ENCODE measurements around the gene LRMDA. TPM values are rescaled to one million over a fixed set of nuclear protein-coding genes. Genes with fewer than 3 reads are reported as not detected.

Gene LRMDA
- total and polyA plus RNA-seq, 2 donors (not counting 1 experiment from before 2014, with no cell fraction given): 0.12 TPM; not detected in 1

- no peak for ATAC-seq (ENCODE audit: low read depth)
- H3K36me3 ChIP-seq (replicated peaks in 1 of 2; ENCODE audit: control extremely low read depth in 1 of 2, control insufficient read depth in 1 of 2, extremely low read depth in 1 of 2, insufficient read depth in 2 of 2, low read length in 1 of 2): no peaks in the 10 kb centered on the region
- H3K27ac ChIP-seq (ENCODE audit: low read length in 2 of 2): no peak overlapping the region
- no peak for DNase-seq
- no peaks in the 10 kb centered on the region for H3K79me2 ChIP-seq (ENCODE audit: control insufficient read depth, insufficient read depth, low read length)
- H3K9ac ChIP-seq (ENCODE audit: low read length): no peak overlapping the region
- TF ChIP-seq CTCF (IDR thresholded peaks at IDR 0.05) (no peak), EZH2 (IDR thresholded peaks at IDR 0.05; ENCODE audit: borderline replicate concordance, insufficient read depth, low read depth, low read length, poor library complexity, severe bottlenecking) (no peak)
- peaks cover 0 to 3% (median 0%) of the 10 kb centered on the region in 3 donors for H3K9me3 ChIP-seq (ENCODE audit: control extremely low read depth in 1 of 3, control insufficient read depth in 2 of 3, insufficient read depth in 1 of 3, low read length in 2 of 3)
- Mint-ChIP-seq H3K9me3 (ENCODE audit: insufficient read depth) (peaks cover 3% of the 10 kb centered on the region), H3K4me1 (no peaks in the 10 kb centered on the region), H3K27me3 (peaks cover 6% of the 10 kb centered on the region), H3K4me3 (no peak overlapping the region), H3K27ac (no peak overlapping the region)
- CTCF ChIA-PET: no interaction called here
- WGBS (ENCODE audit: insufficient coverage): no CpG with 5 or more reads among the region's 4 CpGs
- H2AFZ ChIP-seq (ENCODE audit: insufficient read depth, low read depth, low read length, poor library complexity, severe bottlenecking): no peak overlapping the region
- POLR2A ChIA-PET: no interaction called here
- H3K4me1 ChIP-seq (ENCODE audit: control insufficient read depth in 2 of 2, insufficient read depth in 2 of 2, low read length in 2 of 2): no peaks in the 10 kb centered on the region
- H3K4me2 ChIP-seq (replicated peaks; ENCODE audit: low read depth, low read length, poor library complexity, severe bottlenecking): no peak overlapping the region
- no peaks in the 10 kb centered on the region for H4K20me1 ChIP-seq (ENCODE audit: control insufficient read depth, insufficient read depth, low read length, poor library complexity, severe bottlenecking)
- no peak overlapping the region for H3K4me3 ChIP-seq (ENCODE audit: control extremely low read depth in 1 of 5, extremely low read depth in 1 of 5, insufficient read depth in 1 of 5, low read depth in 2 of 5, low read length in 4 of 5)
- no peaks in the 10 kb centered on the region for H3K27me3 ChIP-seq (replicated peaks in 1 of 4; ENCODE audit: control extremely low read depth in 1 of 4, control insufficient read depth in 3 of 4, insufficient read depth in 4 of 4, low read length in 3 of 4)
- intact Hi-C loops (cut with micrococcal nuclease): no loop called here
Observed at GRCh38 chr10:76301211-76301610, 869.8 kb downstream of the LRMDA start.

GRCh38 chr10:76301950-76302349, 870.5 kb downstream of the LRMDA start:
- no peaks in the 10 kb centered on the region for H3K36me3 ChIP-seq (replicated peaks in 1 of 2; ENCODE audit: control extremely low read depth in 1 of 2, control insufficient read depth in 1 of 2, extremely low read depth in 1 of 2, insufficient read depth in 2 of 2, low read length in 1 of 2)
- H3K79me2 ChIP-seq (ENCODE audit: control insufficient read depth, insufficient read depth, low read length): no peaks in the 10 kb centered on the region
- H3K9ac ChIP-seq (ENCODE audit: low read length): no peak overlapping the region
- no peak overlapping the region for H3K4me2 ChIP-seq (replicated peaks; ENCODE audit: low read depth, low read length, poor library complexity, severe bottlenecking)
- DNase-seq: no peak
- no peak overlapping the region for H3K4me3 ChIP-seq (ENCODE audit: control extremely low read depth in 1 of 5, extremely low read depth in 1 of 5, insufficient read depth in 1 of 5, low read depth in 2 of 5, low read length in 4 of 5)
- no peak overlapping the region for H3K27ac ChIP-seq (ENCODE audit: low read length in 2 of 2)
- H3K27me3 ChIP-seq (replicated peaks in 1 of 4; ENCODE audit: control extremely low read depth in 1 of 4, control insufficient read depth in 3 of 4, insufficient read depth in 4 of 4, low read length in 3 of 4): no peaks in the 10 kb centered on the region
- no peaks in the 10 kb centered on the region for H4K20me1 ChIP-seq (ENCODE audit: control insufficient read depth, insufficient read depth, low read length, poor library complexity, severe bottlenecking)
- H3K4me1 ChIP-seq (ENCODE audit: control insufficient read depth in 2 of 2, insufficient read depth in 2 of 2, low read length in 2 of 2): no peaks in the 10 kb centered on the region
- CTCF ChIA-PET: no interaction called here
- H2AFZ ChIP-seq (ENCODE audit: insufficient read depth, low read depth, low read length, poor library complexity, severe bottlenecking): no peak overlapping the region
- WGBS (ENCODE audit: insufficient coverage): 80% methylated on average over 1 of the region's 3 CpGs
- no peaks in the 10 kb centered on the region for H3K4me1 Mint-ChIP-seq
- intact Hi-C loops (cut with micrococcal nuclease): no loop called here
- POLR2A ChIA-PET: no interaction called here
- H3K27me3 Mint-ChIP-seq: peaks cover 6% of the 10 kb centered on the region
- TF ChIP-seq CTCF (IDR thresholded peaks at IDR 0.05) (no peak), EZH2 (IDR thresholded peaks at IDR 0.05; ENCODE audit: borderline replicate concordance, insufficient read depth, low read depth, low read length, poor library complexity, severe bottlenecking) (no peak)
- H3K9me3 Mint-ChIP-seq (ENCODE audit: insufficient read depth): peaks cover 3% of the 10 kb centered on the region
- no peak for ATAC-seq (ENCODE audit: low read depth)
- H3K4me3 Mint-ChIP-seq: no peak overlapping the region
- peaks cover 0 to 3% (median 0%) of the 10 kb centered on the region in 3 donors for H3K9me3 ChIP-seq (ENCODE audit: control extremely low read depth in 1 of 3, control insufficient read depth in 2 of 3, insufficient read depth in 1 of 3, low read length in 2 of 3)
- no peak overlapping the region for H3K27ac Mint-ChIP-seq
